Fibroblast of the aortic adventitia (primary cell): Measurements from ENCODE around the gene CRB2. TPM values are rescaled to one million over a fixed set of nuclear protein-coding genes. Genes with fewer than 3 reads are reported as not detected.

ENCODE experiments used
- DNase-seq: peaks from one replicate; pipeline ENCODE4 v3.0.0-alpha.2; 2010; ENCODE audit warnings: low read depth
- H3K4me3 ChIP-seq: 2 replicates; pipeline ENCODE4 v1.5.1; 2011; ENCODE audit warnings: low read depth, mild to moderate bottlenecking, control low read depth, low read length, moderate library complexity
- total RNA-seq: library from RNA; depleted of rRNA; stranded (reverse); fragments of >200 nt; gene quantifications from 2 replicates; pipeline ENCODE4 v1.2.3, GENCODE V29; 2012; ENCODE audit warnings: low replicate concordance
- TF ChIP-seq, protein P1 (sequence below): IDR thresholded peaks from 2 replicates; pipeline ENCODE4 v1.5.1; 2011; ENCODE audit warnings: mild to moderate bottlenecking, low read length, control low read depth, inconsistent platforms; ENCODE audit not compliant: insufficient read depth

CRB2 gene
- total RNA-seq, 1 donor = not detected

DNA sequence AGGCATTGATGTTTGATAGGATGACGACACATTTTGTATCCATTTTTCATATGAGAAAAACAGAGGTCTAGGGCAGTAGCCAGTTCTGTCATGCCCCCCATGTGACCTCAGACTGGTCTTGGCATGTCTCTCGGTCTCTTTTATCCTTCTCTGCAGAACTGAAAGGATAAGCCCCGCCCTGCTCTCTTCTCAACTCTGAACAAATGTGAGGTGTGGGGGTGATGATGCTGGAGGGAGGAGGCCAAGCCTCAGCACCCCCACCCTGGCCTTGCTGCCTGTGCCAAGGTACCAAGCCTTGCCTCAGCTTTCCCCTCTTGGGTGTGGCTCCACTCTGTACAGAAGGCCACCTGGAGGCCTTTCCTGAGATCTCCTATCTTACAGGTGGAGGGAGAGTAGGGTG is 19.5 kb upstream of the CRB2 start:
- no peak overlapping the region for H3K4me3 ChIP-seq
- no peak for DNase-seq
- TF ChIP-seq, protein P1, sequence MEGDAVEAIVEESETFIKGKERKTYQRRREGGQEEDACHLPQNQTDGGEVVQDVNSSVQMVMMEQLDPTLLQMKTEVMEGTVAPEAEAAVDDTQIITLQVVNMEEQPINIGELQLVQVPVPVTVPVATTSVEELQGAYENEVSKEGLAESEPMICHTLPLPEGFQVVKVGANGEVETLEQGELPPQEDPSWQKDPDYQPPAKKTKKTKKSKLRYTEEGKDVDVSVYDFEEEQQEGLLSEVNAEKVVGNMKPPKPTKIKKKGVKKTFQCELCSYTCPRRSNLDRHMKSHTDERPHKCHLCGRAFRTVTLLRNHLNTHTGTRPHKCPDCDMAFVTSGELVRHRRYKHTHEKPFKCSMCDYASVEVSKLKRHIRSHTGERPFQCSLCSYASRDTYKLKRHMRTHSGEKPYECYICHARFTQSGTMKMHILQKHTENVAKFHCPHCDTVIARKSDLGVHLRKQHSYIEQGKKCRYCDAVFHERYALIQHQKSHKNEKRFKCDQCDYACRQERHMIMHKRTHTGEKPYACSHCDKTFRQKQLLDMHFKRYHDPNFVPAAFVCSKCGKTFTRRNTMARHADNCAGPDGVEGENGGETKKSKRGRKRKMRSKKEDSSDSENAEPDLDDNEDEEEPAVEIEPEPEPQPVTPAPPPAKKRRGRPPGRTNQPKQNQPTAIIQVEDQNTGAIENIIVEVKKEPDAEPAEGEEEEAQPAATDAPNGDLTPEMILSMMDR = no peak

DNA sequence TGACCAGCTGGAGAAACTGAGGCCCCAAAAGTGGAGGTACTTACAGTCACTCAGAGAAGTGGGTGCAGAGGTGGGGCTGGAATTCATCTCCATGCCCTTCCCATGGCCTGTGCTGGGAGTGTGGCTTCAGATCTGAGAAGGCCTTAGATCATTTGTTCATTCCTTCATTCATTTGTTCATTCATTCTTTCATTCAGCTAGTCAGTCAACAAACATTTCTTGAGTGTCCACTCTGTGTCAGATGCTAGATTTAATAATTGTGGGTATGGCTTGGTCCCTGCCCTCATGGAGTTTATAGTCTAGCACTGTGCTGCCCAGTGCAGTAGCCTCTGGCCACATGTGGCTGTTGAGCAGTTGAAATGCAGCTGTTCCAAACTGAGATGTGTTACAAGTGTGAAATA is 19.0 kb upstream of the CRB2 start:
- TF ChIP-seq, protein P1 = no peak
- H3K4me3 ChIP-seq = no peak overlapping the region
- DNase-seq = no peak

DNA sequence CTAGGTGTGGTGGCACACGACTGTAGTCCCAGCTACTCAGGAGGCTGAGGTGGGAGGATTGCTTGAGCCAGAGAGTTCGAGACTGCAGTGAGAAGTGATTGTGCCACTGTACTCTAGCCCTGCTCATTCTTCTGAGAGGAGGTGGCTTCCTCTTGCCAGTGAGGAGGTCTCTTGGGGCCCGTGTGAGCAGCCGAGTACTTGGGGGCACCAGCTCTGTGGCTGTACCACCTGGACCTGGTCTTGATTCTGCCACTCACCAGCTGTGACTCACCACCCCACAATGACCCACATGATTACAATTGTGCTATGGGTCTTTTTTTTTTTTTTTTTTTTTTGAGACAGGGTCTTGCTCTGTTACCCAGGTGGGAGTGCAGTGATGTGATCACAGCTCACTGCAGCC is 18.0 kb upstream of the CRB2 start:
- TF ChIP-seq, protein P1 = no peak
- no peak for DNase-seq
- no peak overlapping the region for H3K4me3 ChIP-seq

DNA sequence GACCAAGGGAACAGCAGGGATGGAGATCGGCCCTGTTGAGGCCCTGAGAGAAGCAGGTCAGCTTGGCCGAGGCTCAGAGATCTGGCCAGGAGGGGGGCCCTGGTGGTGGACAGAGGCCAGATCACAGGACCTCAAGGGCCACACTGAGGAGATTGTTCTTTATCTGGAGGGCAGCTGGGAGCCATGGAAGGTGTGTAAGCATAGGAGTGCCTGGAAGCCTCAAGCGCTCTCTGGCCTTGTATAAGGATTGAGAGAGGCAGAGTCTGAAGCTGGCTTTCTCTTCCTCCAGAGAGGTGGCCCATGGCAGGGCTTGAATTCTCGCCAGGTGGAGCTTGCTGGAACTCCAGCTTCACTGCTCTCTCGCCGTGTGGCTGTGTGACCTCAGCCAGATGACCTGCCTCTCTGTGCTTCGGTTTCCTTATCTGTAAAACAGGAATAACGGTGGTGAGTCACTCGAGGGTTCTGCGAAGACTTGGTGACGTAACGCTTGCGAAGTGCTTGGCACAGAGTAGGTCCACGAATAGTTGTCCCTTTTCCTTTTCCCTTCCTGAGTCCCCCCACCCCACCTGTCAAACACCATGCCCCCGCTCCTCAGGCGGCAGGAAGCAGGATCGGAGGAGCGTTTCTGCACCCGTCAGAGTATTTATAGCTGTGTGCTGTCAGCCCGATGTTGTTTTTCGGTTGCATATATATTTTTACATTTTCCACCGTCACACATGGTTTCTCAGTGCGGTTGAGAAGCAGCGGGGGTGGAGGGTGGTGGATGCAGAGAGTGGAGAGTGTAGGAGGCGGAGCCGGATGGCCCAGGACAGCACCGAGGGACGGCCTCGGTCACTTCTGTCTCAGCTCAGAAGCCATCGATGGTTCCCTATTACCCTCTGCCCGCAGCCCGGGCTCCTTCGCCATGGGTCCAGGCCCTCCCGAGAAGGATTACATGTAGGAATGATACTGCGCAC is 17.0 kb upstream of the CRB2 start:
- TF ChIP-seq, protein P1 = no peak
- no peak for DNase-seq
- no peak overlapping the region for H3K4me3 ChIP-seq

DNA sequence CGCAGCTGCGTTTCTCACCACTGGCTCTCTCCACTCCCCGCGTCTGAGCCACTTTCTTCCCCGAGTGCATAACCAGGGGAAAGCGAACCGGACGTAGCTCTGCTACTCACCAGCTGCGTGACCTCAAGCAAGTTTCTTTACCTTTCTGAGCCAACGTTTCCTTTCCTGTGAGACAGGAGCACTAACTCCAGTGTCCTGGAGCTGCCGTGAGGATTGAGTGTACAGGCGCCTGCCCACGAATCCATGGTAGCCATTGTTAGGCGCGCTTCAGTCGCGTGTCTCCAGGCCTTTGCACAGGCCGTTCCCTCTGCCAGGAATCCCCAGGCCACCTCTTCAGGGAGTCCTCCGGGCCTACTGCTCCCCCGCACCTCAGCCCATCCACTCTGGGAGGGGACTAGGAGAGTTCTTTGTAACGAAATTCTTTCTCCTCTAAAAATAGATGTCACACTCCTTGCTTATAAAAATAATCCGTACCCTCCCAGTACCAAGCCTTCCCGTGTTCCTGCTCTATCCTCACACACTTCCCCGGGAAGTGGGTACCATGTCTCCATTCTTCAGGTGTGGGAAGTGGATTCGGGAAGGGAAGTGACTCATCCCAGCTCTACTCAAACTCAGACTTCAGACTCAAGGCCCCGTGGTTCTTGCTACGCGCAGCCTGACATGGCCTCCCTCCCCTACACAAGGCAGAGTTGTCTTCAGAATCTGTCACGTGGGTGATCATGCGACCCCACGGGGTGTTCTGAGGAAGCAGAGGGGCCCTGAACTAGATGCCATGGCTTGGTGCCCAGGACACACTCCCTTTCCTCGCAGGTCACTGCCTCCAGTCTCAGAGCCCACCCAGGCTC is 16.1 kb upstream of the CRB2 start:
- no peak overlapping the region for H3K4me3 ChIP-seq
- no peak for DNase-seq
- TF ChIP-seq, protein P1 = no peak

DNA sequence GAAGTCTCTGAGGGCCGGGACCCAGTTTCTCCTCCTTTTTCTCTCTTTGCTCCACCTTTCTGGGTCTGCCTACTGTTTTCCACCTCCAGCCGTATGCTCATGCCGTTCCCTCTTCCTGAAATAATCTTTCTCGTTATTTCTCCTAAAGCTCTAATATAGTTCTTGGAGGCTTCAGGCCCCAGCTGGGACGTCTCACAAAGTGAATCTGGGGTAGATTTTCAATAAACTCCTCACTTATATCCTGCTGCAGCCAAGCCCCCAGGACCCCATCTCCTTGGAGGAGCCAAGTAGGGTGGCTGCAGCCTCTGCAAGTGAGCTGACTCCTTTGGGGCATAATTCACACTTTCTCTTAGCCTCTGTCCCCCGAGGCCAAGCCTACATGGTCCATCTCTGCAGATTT is 14.2 kb upstream of the CRB2 start:
- H3K4me3 ChIP-seq = no peak overlapping the region
- no peak for DNase-seq
- TF ChIP-seq, protein P1 = no peak
